Caco-2 (cell line): ENCODE measurements around the gene KREMEN2. TPM values are rescaled to one million over a fixed set of nuclear protein-coding genes. Genes with fewer than 3 reads are reported as not detected.

ENCODE experiments used
- BruUV-seq: library from RNA; stranded (reverse); fragments of 400-500 nt; replicated peaks from 2 replicates; lab custom pipeline; 2021; lab: Mats Ljungman, UMichigan
- CTCF ChIA-PET: fragments of 300-600 bp; sonication (Branson Sonifier 250); formaldehyde crosslinking; loops from one replicate; lab custom pipeline; 2022; ENCODE audit warnings: antibody characterized with exemption; lab: Charles Lee
- POLR2A ChIA-PET: fragments of 300-600 bp; sonication (Branson Sonifier 250); formaldehyde crosslinking; loops from one replicate; lab custom pipeline; 2022; ENCODE audit warnings: antibody characterized with exemption; lab: Charles Lee
- DNase-seq, 2 experiments: peaks; one replicate each; pipeline versions ENCODE4 v3.0.0 to v3.0.0-alpha.2; 2020 to 2022
- H3K27me3 ChIP-seq: replicated peaks from 2 replicates; pipeline ENCODE4 v1.6.0; 2011; ENCODE audit warnings: low read length; ENCODE audit not compliant: control insufficient read depth, insufficient read depth
- H3K36me3 ChIP-seq: 2 replicates; pipeline ENCODE4 v1.5.1; 2011; ENCODE audit warnings: low read length; ENCODE audit not compliant: control insufficient read depth, insufficient read depth
- H3K4me1 ChIP-seq: fragments of 250-450 bp; sonication (Bioruptor Pico); 2 replicates; pipeline ENCODE4 v1.5.1; 2020; ENCODE audit warnings: mild to moderate bottlenecking
- H3K4me3 ChIP-seq: 2 replicates; pipeline ENCODE4 v1.5.1; 2011; ENCODE audit warnings: low read depth, mild to moderate bottlenecking, control low read depth, low read length
- H3K9me3 ChIP-seq: fragments of 250-450 bp; sonication (Bioruptor Pico); 2 replicates; pipeline ENCODE4 v1.5.1; 2020; ENCODE audit warnings: mild to moderate bottlenecking, moderate library complexity
- H3K27ac Mint-ChIP-seq: one replicate; pipeline ENCODE4 v1.8.0; 2022; ENCODE audit warnings: mixed read lengths; ENCODE audit not compliant: unreplicated experiment
- H3K27me3 Mint-ChIP-seq: one replicate; pipeline ENCODE4 v1.8.0; 2022; ENCODE audit warnings: mixed read lengths; ENCODE audit not compliant: insufficient read depth, unreplicated experiment
- H3K36me3 Mint-ChIP-seq: one replicate; pipeline ENCODE4 v1.8.0; 2022; ENCODE audit warnings: mild to moderate bottlenecking, mixed read lengths; ENCODE audit not compliant: insufficient read depth, unreplicated experiment
- H3K4me1 Mint-ChIP-seq: one replicate; pipeline ENCODE4 v1.8.0; 2022; ENCODE audit warnings: low read depth, mixed read lengths; ENCODE audit not compliant: unreplicated experiment
- H3K4me3 Mint-ChIP-seq: one replicate; pipeline ENCODE4 v1.8.0; 2022; ENCODE audit warnings: mild to moderate bottlenecking, moderate library complexity, mixed read lengths; ENCODE audit not compliant: unreplicated experiment
- H3K9me3 Mint-ChIP-seq: one replicate; pipeline ENCODE4 v1.8.0; 2022; ENCODE audit warnings: mixed read lengths; ENCODE audit not compliant: unreplicated experiment
- intact Hi-C: fragments of 100-400 bp; cut with micrococcal nuclease; formaldehyde crosslinking; loops from one replicate; pipeline ENCODE4 v1.10.0; 2022; ENCODE audit not compliant: unreplicated experiment
- total RNA-seq: library from RNA; stranded (reverse); gene quantifications from 2 replicates; pipeline ENCODE4 v1.2.3, GENCODE V29; 2022
- TF ChIP-seq, protein P1 (sequence below), 2 experiments: fragments of 200-600 bp in 1 of 2; IDR thresholded peaks; 1 replicate in 1 of 2; 2 replicates in 1 of 2; pipeline versions ENCODE4 v1.5.1 to v1.8.0; 2011 to 2022; ENCODE audit warnings: antibody characterized with exemption in 1 of 2, control low read depth in 1 of 2, inconsistent platforms in 1 of 2, low read depth in 1 of 2, low read length in 1 of 2, mild to moderate bottlenecking in 1 of 2, moderate library complexity in 1 of 2; ENCODE audit not compliant: insufficient read depth in 1 of 2, severe bottlenecking in 1 of 2, unreplicated experiment in 1 of 2

The KREMEN2 gene
- total RNA-seq, 1 experiment from 2014 or later: 2.2 TPM

DNA sequence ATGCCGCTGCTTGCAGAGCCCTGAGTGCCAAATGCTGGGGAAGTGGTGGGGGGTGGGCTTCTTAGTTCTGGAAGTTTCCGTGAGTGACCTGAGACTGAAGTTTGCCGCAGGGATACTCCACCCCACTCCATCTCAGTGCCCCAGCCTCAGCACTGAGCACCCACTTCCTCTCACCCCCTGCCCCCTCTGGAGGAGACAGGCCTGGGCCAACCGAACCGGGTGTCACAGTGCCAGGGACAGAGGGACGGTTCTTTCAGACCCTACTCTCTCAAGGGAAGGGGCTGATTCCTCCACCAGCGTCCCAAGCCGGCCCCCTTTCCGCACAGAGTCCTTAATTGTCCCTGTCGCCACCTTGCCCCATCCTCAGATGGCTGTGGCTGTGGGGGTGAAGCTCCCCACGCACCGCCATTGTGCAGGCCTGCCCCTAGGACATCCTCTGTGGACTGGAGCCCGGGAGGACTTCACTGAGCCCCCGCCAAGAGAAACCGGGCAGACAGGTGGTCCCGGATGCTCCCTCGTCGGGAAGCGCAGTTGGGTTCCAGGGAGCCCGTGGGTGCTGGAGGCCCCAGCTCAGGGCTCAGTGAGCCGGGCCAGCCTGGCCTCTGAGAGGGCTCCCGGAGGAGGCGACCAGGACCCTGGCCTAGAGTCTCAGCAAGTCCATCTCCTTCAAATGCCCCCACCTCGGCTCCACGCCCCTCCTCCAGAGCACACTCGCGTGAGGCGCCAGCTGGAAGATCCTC is 1.6 kb upstream of the KREMEN2 start:
- Mint-ChIP-seq H3K9me3 (no peaks in the 10 kb centered on the region), H3K4me3 (no peak overlapping the region), H3K36me3 (peaks cover 10% of the 10 kb centered on the region), H3K27me3 (no peaks in the 10 kb centered on the region), H3K27ac (no peak overlapping the region), H3K4me1 (no peaks in the 10 kb centered on the region)
- Histone ChIP-seq H3K4me1 (peaks cover 6% of the 10 kb centered on the region), H3K9me3 (no peaks in the 10 kb centered on the region), H3K4me3 (no peak overlapping the region), H3K27me3 (no peaks in the 10 kb centered on the region), H3K36me3 (no peaks in the 10 kb centered on the region)
- intact Hi-C loops: no loop called here
- TF ChIP-seq, protein P1, sequence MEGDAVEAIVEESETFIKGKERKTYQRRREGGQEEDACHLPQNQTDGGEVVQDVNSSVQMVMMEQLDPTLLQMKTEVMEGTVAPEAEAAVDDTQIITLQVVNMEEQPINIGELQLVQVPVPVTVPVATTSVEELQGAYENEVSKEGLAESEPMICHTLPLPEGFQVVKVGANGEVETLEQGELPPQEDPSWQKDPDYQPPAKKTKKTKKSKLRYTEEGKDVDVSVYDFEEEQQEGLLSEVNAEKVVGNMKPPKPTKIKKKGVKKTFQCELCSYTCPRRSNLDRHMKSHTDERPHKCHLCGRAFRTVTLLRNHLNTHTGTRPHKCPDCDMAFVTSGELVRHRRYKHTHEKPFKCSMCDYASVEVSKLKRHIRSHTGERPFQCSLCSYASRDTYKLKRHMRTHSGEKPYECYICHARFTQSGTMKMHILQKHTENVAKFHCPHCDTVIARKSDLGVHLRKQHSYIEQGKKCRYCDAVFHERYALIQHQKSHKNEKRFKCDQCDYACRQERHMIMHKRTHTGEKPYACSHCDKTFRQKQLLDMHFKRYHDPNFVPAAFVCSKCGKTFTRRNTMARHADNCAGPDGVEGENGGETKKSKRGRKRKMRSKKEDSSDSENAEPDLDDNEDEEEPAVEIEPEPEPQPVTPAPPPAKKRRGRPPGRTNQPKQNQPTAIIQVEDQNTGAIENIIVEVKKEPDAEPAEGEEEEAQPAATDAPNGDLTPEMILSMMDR (IDR thresholded peaks at IDR 0.05; ENCODE audit: insufficient read depth in 1 of 2, low read depth in 1 of 2, low read length in 1 of 2, severe bottlenecking in 1 of 2, unreplicated experiment in 1 of 2): no peak
- peak in 1 of 2 experiments; percentile 37 for DNase-seq
- POLR2A ChIA-PET: no interaction called here
- BruUV-seq: no TSS peak
- CTCF ChIA-PET: interaction anchor here (0.6 kb wide), 1 partner anchor 15 kb away, joined by 3 read pairs; no protein-coding TSS in a partner anchor

DNA sequence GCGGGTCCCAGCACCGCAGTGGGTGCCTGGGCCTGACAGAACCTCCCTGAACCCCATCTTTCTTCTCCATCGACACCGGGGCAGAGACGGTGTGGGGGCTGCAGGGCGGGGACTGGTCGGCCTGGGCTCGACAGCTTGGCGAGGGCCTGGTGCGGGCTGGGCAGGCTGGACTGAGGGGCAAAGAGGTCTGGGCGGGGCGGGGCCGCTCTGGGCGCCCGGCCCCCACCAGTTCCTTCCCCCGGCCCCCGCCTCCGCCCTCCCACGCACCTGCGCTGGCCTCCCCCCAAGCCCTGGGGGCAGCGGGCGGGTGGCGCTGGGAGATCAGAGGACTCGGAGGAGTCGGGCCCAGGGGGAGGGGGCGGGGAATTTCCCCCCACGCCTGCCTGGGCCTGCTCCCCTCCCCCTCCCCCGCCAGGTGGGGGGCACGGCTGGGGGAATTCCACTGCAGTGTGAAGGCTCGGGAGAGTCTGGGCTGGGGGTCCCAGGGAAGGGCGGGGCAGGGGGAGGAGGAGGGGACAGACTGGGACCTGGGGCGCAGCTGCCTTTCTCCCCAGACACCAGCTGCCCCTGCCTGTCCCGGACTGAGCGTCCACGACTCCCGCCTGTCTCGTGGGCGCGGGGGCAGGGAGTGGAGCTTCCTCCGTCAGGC is 877 bp upstream of the KREMEN2 start:
- H3K4me3 ChIP-seq: peak overlapping the region; percentile 54
- POLR2A ChIA-PET: no interaction called here

More for the DNA sequence above, 877 bp upstream of the KREMEN2 start:
- peak overlapping the region; percentile 93 for H3K4me3 Mint-ChIP-seq
- intact Hi-C loops: no loop called here
- no peak overlapping the region for H3K27ac Mint-ChIP-seq
- BruUV-seq: no TSS peak
- no peaks in the 10 kb centered on the region for H3K9me3 ChIP-seq
- H3K4me1 ChIP-seq: peaks cover 10% of the 10 kb centered on the region
- TF ChIP-seq, protein P1 (IDR thresholded peaks at IDR 0.05; ENCODE audit: insufficient read depth in 1 of 2, low read depth in 1 of 2, low read length in 1 of 2, severe bottlenecking in 1 of 2, unreplicated experiment in 1 of 2): no peak
- CTCF ChIA-PET: interaction anchor here (0.6 kb wide), 1 partner anchor 16 kb away, joined by 3 read pairs; no protein-coding TSS in a partner anchor
- no peaks in the 10 kb centered on the region for H3K36me3 ChIP-seq
- no peaks in the 10 kb centered on the region for H3K9me3 Mint-ChIP-seq
- no peaks in the 10 kb centered on the region for H3K27me3 Mint-ChIP-seq
- no peaks in the 10 kb centered on the region for H3K27me3 ChIP-seq
- H3K36me3 Mint-ChIP-seq: peaks cover 10% of the 10 kb centered on the region
- H3K4me1 Mint-ChIP-seq: no peaks in the 10 kb centered on the region
- DNase-seq: peak in 1 of 2 experiments; percentile 31
